GM23248 (cell line): ENCODE data around the gene AARS1.

Source experiments
- EZH2 ChIP-seq: fragments of 200-600 bp; sonication (generic); IDR thresholded peaks from 2 replicates; pipeline ENCODE4 v1.6.1; 2018; ENCODE audit warnings: antibody characterized with exemption, mild to moderate bottlenecking; ENCODE audit not compliant: insufficient read depth, poor library complexity, severe bottlenecking
- EZH2phosphoT487 ChIP-seq: fragments of 200-600 bp; sonication (generic); IDR thresholded peaks from 2 replicates; pipeline ENCODE4 v1.6.1; 2018; ENCODE audit warnings: antibody characterized with exemption, moderate library complexity, mild to moderate bottlenecking, low read depth; ENCODE audit not compliant: insufficient read depth

- TF ChIP-seq EZH2 (no peak), EZH2phosphoT487 (no peak)
These were observed 19.1 kb downstream of the AARS1 start for GRCh38 chr16:70270176-70270575.
